Measurements from ENCODE around the gene MAB21L2.

Gene MAB21L2

GRCh38 chr4:150577796-150578195, 4.2 kb upstream of the MAB21L2 start:
- DNase-seq (ENCODE audit: low read depth): no peak

GRCh38 chr4:150578745-150579501, 3.0 kb upstream of the MAB21L2 start:
- DNase-seq (ENCODE audit: low read depth): peak; percentile 78

DNA sequence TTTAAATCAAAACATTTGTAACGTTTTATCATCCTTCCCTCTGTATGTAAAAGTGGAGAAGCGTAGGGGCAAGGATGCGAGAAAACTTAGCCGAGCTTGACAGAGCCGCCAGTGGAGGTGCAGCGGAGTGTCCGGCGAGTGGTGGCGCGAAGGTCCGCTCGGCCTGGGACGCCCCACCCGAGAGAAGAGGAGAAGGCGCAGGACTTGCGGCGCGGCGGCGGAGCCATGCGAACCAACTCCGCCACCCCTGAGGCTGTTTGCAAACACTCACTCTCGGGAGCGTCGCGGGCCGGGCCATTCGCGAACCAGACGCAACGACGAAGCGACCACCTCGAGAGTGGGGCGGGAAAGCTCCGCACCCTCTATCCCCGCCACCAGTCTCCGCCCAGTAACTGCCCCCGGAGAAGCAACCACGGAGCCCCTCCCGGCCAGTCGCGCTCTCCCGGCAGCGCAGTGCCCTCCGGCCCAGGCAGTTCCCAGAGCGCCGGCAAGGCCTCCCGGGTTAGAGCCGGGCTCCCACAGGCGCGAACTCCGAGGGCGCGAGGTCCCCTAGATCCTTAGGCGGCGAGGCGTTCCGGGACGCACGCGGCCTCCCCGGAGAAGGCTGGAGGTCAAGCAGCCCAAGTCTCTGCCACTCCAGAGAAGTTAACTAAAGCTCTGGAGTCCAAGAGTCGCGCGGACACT, 2.3 kb upstream of the MAB21L2 start:
- DNase-seq (ENCODE audit: low read depth): peak; percentile 51

DNA sequence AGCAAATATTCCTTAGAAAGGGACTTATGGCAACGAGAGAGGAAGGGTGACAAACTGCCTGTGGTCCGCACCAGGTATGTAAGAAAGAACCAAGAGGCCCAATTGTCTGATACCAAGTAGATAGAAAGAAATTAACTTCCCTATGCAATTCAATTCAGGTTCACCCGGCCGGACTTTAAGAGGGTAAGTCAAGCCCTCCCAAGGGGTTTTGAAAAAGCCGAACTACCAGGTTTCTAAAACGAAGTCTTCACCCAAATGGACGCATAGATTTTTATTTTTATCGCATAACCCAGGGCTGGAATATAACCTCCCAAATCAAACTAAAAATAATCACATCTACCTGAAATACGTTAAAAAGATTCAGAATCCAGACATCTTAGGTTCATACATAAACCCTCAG, 1.6 kb upstream of the MAB21L2 start:
- DNase-seq (ENCODE audit: low read depth): no peak

DNA sequence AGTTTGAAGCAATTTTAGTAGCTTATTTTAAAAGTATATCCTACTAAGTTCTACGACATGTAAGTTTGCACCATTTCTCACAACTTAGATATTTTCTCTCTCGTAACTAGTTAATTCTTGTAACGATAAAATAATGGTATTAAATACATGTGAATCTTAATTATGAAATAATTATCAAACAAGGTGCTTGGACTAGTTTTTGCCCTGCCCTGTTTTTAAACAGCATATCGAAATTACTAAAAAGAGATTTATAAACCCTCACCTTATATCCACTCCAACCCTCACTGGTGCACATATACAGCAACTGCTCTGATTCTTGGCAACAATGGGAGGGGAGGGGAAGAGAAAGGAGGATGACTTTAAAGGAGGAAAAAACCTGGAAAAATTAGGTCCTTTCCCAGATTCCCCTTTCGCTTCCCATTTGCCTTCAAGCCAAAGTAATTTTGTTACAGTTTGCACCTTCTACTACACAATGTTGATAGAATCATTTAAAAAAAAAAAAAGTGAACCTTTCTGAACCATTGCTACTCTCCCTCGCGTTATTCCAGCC, 820 bp upstream of the MAB21L2 start:
- no peak for DNase-seq (ENCODE audit: low read depth)

DNA sequence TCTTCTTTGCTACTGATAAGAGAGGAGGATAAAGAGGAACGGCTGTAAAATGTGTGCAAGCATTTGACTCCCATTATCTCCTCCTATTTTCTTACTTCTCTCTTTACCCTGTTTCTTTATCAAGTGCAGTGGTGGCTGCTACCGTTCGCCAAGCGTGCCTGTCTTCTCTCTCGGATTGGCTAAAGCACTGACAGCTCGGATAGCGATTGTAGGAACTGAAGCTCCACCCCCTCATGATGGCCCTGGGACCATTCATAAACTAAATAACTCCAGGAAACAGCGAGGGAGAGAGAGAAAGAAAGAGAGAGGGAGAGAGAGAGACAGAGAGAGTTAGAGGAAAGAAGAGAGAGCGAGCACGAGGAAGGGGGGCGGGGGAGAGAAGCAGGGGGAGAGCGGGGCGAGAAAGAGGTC, 305 bp upstream of the MAB21L2 start:
- DNase-seq (ENCODE audit: low read depth): peak; percentile 99

DNA sequence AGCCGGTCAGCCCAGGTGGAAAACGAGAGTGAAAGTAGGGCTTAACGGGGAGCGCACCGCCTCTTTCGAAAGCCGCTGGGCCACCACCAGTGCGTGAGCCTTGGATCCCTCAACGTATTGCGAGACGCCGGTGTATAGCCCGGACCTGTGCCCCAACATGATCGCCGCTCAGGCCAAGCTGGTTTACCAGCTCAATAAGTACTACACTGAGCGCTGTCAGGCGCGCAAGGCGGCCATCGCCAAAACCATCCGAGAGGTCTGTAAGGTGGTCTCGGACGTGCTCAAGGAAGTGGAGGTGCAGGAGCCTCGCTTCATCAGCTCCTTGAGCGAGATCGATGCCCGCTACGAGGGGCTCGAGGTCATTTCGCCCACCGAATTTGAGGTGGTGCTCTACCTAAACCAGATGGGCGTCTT, 929 bp downstream of the MAB21L2 start:
- no peak for DNase-seq (ENCODE audit: low read depth)

DNA sequence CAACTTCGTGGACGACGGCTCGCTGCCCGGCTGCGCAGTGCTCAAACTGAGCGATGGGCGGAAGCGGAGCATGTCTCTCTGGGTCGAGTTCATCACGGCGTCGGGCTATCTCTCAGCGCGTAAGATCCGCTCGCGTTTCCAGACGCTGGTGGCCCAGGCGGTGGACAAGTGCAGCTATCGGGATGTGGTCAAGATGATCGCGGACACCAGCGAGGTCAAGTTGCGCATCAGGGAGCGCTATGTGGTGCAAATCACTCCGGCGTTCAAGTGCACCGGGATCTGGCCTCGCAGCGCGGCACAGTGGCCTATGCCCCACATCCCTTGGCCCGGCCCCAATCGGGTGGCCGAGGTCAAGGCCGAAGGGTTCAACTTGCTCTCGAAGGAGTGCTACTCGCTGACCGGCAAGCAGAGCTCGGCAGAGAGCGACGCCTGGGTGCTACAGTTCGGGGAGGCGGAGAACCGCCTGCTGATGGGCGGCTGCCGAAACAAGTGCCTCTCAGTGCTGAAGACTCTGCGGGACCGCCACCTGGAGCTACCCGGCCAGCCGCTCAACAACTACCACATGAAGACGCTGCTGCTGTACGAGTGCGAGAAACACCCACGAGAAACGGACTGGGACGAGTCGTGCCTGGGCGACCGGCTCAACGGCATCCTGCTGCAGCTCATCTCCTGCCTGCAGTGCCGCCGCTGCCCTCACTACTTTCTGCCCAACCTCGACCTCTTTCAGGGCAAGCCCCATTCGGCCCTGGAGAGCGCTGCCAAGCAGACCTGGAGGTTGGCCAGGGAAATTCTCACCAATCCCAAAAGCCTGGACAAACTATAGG, 1.5 kb downstream of the MAB21L2 start:
- DNase-seq (ENCODE audit: low read depth): peak; percentile 93

DNA sequence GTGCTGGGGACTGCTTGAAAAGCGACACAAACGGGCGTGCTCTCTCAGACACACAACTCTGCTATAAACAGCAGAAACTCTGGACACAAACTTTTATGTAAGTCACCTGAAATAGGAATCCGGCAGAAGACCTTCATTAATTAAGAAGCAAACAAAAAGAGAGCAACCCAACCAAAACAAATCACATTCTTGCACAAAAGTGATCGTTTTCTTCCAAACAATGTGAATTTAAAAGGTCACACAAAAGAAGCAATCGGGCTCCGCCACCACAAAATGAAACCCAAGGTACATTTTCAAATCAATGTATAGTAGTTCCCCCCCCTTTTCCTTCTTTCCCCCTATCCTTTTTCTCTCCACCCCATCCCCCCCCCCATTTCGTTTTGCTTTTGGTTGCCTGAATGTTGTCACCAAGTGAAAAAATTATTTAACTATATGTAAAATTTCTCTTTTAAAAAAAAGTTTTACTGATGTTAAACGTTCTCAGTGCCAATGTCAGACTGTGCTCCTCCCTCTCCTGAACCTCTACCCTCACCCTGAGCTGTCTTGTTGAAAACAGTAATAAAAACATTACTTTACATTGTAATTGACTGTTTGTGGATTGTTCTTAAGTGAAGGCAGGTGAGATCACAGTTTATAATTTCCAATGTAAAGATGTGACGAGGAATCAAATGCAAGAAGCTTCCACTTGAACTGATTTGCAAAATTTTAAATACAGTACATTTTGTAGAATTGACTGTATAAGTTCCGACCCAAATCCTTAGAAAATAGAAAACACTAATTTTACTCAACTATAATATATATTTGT, 2.4 kb downstream of the MAB21L2 start:
- no peak for DNase-seq (ENCODE audit: low read depth)

GRCh38 chr4:150585611-150586010, 3.7 kb downstream of the MAB21L2 start:
- DNase-seq (ENCODE audit: low read depth): no peak

GRCh38 chr4:150586162-150586810, 4.3 kb downstream of the MAB21L2 start:
- no peak for DNase-seq (ENCODE audit: low read depth)

DNA sequence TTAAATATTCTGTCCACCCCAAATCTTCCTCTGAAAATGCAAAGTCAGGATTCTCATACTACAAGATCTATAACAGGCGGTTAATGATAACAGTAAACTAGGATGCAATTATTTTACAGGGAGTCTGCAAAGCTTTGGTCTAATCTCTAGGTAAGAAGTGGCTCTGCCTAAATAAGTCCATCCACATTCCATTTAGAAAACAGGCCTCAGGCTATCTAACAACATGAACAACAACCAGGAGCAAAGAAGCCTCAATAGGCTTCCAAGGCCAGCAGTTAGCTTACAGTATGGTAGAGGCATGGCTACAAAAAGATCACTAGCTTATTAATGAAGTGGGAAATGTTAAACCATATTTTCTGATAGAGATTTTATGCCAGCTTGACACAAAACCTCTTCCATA, 6.4 kb downstream of the MAB21L2 start:
- DNase-seq (ENCODE audit: low read depth): peak; percentile 44

GRCh38 chr4:150589157-150589556, 7.2 kb downstream of the MAB21L2 start:
- DNase-seq (ENCODE audit: low read depth): no peak

GRCh38 chr4:150590631-150591030, 8.7 kb downstream of the MAB21L2 start:
- DNase-seq (ENCODE audit: low read depth): no peak

DNA sequence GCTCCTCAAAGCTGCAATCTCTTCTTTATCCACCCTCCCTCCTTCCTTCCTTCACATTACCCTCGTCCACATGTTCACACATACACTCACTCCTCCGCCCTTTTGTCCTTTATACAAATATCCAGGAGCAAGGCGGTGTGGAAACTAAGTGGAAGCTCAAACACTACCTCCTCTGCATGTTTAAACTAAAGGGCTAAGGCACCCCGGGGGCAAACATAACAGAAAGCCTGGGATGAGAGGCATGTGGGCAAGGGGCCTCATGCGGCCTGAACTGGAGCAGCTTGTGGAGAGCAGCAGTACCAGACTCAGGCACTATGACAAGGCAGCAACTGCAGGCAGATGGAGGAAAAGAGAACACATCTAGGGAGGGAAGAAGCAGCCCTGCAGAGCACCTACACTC, 9.5 kb downstream of the MAB21L2 start:
- DNase-seq (ENCODE audit: low read depth): peak; percentile 80

- DNase-seq (ENCODE audit: low read depth): no peak
Measured at GRCh38 chr4:150591904-150592303, 10.0 kb downstream of the MAB21L2 start.

DNA sequence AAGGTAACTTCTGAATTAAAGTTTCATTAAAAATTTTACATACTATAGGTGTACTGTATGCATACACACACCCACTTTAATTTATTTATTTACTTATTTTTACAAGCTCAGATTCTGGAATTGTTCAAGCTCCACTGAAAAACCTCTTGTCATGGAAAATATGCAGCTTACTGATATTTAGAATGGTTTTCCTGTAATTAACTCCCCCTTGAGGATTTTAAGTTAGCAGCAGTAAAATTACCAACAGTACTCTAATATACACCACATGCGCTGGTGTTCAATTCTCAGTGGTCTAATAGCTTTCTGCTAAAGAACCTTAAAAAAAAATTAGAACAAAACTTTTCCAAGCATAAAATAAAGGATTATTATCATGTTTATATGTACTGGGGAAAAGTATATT, 12.0 kb downstream of the MAB21L2 start:
- peak; percentile 87 for DNase-seq (ENCODE audit: low read depth)

DNA sequence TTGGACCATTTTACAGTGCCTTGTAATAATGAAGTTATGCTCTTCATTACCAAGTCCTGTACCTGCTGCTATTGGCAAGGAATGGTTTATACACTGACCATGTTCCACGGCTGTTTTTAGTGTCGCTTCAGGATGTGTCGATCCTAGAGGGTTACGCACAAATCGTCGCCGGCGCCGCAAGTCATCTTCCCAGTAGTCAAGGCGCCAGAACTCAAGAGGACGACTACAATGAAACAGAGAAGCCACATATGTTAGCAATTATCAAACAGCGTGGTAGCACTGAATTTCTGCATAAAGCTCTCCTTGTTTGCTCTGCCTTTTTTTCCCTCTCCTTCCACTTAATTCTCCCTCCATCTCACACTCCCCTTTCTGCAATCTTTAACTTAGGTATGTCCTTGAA, 17.0 kb downstream of the MAB21L2 start:
- DNase-seq (ENCODE audit: low read depth): peak; percentile 70

GRCh38 chr4:150599547-150599946, 17.6 kb downstream of the MAB21L2 start:
- DNase-seq (ENCODE audit: low read depth): no peak

DNA sequence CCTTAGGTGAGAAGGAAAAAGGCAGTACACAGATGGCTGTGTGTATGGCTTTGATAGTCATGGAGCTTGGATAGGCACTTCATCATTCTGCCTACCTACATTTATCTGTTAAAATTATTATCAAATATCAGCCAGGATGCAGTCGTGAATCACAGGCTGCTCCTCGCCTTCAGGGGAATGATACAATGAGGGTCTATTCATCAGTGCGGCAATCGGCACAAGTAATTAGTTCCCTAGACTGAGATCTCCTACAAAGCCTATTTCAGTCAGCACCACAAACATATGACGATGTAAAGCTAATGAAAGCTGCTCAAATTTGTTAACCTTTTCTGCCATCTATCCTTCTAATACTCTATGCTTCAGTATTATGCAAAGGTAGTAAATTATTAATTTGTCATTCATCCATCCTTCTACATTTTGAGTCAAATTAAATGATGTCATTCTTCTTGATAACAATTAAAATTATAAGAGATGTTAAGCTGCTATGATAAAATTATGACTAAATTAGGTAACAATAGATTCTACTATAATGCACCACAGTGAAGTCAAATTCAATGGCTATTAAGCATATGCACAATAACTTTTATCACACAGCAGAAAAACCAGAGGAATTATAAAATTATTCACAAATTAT, 19.0 kb downstream of the MAB21L2 start:
- DNase-seq (ENCODE audit: low read depth): no peak

DNA sequence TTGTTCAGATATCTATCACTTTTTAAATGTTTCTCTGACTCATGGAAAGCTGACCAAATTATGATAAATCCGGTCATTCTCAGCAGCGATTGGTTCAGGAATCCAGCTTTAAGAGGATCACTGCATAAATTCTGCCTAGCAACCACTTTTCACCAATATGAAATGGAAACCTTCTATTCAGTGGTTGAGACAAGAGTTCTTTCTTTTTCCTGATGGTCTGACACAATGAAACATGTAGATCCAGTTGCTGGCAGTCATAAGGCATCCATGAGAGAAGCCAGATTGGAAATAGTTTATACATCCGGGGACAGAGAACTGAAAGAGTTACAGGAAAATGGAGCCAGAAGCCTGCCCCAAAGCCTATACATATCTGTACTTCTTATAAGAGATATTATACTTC, 27.2 kb downstream of the MAB21L2 start:
- DNase-seq (ENCODE audit: low read depth): no peak
